Erythroblast (primary cell): ENCODE results near the gene SEPTIN5.

Source experiments
- DNase-seq, 2 experiments: peaks; one replicate each; lab custom pipeline; 2025; lab: John Stamatoyannopoulos, UW
- GATA1 ChIP-seq: IDR thresholded peaks from 2 replicates; pipeline ENCODE4 v1.6.1; 2011; ENCODE audit warnings: low read depth, mild to moderate bottlenecking, control low read depth, low read length, moderate library complexity
- POLR2A ChIP-seq: IDR thresholded peaks from 2 replicates; pipeline ENCODE4 v1.6.1; 2011; ENCODE audit warnings: mild to moderate bottlenecking, low read length

The SEPTIN5 gene

GRCh38 chr22:19755145-19755710, 40.9 kb downstream of the SEPTIN5 start:
- DNase-seq, result no peak
- no peak for TF ChIP-seq GATA1
- TF ChIP-seq POLR2A, result no peak

DNA sequence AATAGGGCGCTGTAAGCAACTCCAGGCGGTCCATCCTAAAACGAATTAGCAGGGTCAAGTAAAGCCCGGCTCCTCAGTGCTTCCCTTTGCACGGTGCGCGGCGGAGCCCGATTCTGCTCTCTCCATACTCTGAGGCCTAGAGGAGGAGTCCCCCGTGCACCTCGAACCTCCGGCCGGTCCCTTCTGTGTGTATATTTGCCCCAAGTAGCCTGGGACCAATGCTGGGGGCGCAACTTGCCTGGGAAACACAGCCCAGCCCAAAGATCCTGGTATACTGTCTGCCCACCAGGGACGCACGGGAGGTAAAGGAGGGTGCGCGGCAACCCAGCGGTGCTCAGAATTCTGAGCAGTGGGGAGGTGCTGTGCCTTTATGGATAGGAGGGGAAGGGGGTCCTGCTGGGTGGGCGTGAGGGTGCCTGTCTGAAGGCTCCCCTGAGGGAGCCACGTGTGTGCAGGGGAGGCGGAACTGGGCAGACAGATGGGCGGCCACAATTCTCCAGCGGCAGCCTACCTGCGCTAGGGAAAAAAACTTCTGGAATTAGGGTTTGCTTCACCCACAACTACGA, 41.5 kb downstream of the SEPTIN5 start:
- DNase-seq, result no peak
- TF ChIP-seq POLR2A (no peak), GATA1 (no peak)

DNA sequence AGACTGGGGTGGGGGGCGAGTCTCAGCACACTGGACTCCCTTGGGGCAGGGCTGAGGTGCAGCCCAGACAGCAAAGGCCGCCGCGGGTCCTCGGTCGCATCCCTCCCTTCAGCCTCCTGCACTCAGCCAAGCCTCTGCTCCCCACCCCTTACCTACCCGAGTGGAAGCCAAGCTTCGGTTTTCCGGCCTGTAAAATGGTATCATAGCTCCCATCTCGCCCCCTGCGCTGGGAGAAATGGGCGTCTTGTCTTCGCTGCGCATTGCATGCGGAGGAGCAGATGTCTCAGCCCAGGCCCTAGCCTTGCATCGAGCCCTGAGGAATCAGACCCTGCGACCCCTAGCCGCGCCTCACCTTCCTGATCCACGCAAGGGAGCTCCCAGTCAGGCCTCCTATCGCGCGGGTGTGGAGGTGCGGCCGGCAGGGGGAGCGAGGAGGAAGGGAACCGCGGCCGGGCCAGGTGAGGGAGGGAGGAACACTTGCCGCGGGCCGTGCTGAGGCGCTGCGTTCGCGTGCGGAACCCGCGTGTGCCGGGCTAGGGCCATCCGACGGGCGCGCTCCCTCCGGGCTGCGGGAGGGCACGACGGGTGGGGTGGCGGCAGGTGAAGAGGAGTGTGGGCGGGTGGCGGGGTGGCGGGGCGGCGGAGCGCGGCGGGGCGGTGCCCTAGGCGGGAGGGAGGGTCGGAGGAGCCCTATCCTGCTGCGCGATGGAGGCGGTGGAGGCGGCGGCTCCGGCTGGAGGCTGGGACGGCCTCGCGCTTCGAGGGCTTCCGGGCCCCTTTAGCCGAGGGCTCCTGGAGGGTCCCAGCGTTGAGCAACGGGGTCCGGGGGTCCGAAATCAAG, 42.2 kb downstream of the SEPTIN5 start:
- DNase-seq, result peak; percentile 14 to 44
- TF ChIP-seq POLR2A (no peak), GATA1 (no peak)

DNA sequence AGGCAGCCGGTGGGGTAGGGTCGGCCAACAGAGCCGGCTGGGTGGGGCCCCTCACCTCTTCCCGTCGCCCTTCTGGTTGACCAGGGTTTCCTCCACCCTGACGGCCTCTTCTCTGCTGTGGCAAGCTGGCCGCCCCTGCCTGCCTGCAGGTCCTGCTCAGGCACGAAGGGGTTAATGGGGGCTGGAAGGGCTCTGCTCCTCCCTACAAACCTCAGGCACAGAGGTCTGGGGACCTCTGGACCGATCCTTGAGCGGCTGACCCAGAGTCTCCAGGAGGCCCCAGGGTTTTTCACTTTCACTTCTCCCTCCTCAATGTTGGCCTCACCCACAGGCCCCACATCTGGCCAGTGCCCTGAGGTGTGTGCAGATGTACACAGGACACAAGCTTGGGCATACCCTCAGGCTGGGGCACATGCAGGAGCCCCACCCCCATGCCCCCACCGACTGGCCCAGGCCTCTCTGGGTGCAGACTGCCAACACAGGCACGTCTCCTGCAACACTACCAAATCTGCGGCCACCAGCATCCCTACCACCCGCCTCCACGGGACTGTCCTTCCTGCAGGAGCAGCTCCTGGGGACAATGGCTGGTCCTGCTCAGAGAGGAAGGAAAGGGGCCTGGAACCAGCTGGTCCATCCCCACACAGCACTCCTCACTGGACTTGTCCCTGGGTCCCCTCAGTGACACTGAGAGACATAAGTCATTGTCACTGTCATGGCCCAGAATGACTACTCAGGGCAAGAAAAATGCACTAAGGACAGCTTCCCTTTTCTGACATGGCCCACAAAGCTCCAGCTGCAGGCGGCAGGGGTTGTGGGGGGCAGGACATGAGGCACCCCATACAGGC, 43.1 kb downstream of the SEPTIN5 start:
- TF ChIP-seq POLR2A (no peak), GATA1 (no peak)
- no peak for DNase-seq

DNA sequence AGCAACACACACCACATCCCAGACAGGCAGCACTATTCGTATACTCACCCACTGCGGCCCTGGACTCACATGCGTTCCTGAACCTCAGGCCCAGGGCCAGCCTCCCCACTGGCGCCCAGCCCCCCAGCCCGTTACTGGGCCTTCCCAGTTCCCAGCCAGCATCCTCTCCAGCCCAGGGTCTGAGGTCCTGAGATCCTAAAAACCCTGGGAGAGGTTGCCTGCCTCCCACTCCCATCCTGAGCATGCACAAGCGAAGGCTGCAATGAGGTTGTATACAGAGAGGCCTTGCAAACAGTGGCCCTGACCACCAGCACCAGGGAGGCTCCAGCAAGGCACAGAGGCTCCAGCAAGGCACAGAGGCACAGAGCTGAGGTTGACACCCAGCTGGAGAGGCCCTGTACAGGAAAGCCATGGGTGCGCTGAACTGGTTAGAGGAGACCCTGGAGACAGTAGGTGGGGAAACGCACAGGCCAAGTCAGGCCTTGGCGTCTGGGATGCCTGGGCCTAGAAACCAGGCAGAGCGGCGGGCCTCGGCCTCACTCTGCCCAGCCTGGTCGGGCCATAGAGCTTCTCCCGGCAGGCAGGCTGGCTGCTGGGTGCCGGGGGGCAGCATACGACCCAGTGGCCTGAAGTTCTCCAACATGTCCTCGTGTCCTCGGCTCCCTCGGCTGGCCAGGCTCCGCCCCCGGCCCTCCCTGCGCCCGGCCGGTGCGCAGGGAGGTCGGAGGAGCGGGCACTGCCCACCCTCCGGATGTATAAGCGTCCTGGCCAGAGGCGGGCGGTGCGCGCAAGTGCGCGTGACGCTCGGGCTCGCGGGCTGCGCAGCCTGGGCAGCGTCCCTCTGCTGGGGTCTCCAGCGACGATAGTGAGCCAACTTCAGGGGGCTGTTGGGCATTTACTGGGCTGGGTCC, 43.9 kb downstream of the SEPTIN5 start:
- DNase-seq, result no peak

GRCh38 chr22:19758896-19759426, 44.7 kb downstream of the SEPTIN5 start:
- no peak for DNase-seq

More for the DNA sequence above, 43.9 kb downstream of the SEPTIN5 start:
- TF ChIP-seq GATA1, result no peak
- no peak for TF ChIP-seq POLR2A

GRCh38 chr22:19759427-19760057, 45.2 kb downstream of the SEPTIN5 start:
- TF ChIP-seq POLR2A, result no peak
- DNase-seq, result no peak

More at GRCh38 chr22:19758896-19759426, 44.7 kb downstream of the SEPTIN5 start:
- TF ChIP-seq GATA1, result no peak
- no peak for TF ChIP-seq POLR2A

- TF ChIP-seq POLR2A, result no peak
- no peak for TF ChIP-seq GATA1
- no peak for DNase-seq
Observed at GRCh38 chr22:19760058-19760950, 46.0 kb downstream of the SEPTIN5 start, which contains the start of gene TBX1. TBX1 (plus strand) TSS chr22:19760778; CDS start chr22:19760844, 66 bp downstream.

GRCh38 chr22:19760951-19761724, 46.8 kb downstream of the SEPTIN5 start:
- TF ChIP-seq POLR2A (no peak), GATA1 (no peak)
- no peak for DNase-seq

GRCh38 chr22:19761725-19762567, 47.6 kb downstream of the SEPTIN5 start:
- DNase-seq, result peak in 1 of 2 experiments; percentile 9
- TF ChIP-seq POLR2A, result no peak
- TF ChIP-seq GATA1, result no peak
